ENCODE measurements around the gene A4GALT. TPM values are rescaled to one million over a fixed set of nuclear protein-coding genes. Genes with fewer than 3 reads are reported as not detected.

A4GALT gene
- total RNA-seq, 1 donor from 2014 or later, result 12.7 TPM

DNA sequence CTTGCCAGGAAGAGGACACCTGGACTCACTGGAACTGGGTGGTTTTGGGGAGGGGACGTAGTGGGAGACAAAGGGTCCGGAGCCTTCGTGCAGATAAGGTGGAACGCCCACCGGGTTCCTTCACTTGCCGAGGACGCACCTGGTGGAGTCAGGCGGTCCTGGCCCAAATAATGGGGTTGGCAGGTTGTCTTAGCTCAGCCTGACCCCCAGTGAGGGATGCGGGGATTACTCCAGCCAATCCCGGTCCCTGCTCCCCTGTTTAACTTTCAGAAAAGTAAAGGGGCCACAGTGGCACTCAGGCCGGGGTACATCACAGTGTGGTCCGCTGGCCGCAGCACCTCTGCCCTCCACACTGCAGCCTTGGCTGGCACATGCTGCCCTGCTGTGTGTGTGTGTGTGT is 18.0 kb downstream of the A4GALT start:
- Histone ChIP-seq H3K36me3 (ENCODE audit: control insufficient read depth, insufficient read depth, low read length) (no peaks in the 10 kb centered on the region), H3K4me3 (ENCODE audit: low read depth, low read length) (no peak overlapping the region), H3K27me3 (ENCODE audit: control insufficient read depth, insufficient read depth, low read length) (no peaks in the 10 kb centered on the region)
- TF ChIP-seq, protein P1, sequence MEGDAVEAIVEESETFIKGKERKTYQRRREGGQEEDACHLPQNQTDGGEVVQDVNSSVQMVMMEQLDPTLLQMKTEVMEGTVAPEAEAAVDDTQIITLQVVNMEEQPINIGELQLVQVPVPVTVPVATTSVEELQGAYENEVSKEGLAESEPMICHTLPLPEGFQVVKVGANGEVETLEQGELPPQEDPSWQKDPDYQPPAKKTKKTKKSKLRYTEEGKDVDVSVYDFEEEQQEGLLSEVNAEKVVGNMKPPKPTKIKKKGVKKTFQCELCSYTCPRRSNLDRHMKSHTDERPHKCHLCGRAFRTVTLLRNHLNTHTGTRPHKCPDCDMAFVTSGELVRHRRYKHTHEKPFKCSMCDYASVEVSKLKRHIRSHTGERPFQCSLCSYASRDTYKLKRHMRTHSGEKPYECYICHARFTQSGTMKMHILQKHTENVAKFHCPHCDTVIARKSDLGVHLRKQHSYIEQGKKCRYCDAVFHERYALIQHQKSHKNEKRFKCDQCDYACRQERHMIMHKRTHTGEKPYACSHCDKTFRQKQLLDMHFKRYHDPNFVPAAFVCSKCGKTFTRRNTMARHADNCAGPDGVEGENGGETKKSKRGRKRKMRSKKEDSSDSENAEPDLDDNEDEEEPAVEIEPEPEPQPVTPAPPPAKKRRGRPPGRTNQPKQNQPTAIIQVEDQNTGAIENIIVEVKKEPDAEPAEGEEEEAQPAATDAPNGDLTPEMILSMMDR (IDR thresholded peaks at IDR 0.05; ENCODE audit: insufficient read depth, low read length, poor library complexity, severe bottlenecking), result no peak
- no peak for DNase-seq (ENCODE audit: low read depth)

DNA sequence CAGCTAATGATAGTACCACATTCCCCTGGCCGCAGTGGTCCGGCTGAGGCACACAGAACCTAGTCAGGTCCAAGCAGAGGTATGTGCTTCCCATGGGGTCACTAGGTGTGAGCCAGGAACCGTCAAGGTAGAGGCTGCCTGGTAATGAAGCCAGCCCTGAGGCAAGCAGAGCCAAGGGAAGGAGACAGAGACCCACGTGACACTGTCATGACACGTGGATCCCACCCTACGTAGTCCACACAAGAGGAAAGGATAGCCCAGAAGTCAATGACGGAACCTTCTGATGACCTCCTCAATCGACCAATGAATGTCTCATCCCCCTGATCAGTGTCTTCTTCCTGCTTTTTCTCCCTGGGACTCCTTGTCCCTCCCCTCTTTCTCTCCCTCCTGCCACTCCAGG is 19.0 kb downstream of the A4GALT start:
- DNase-seq (ENCODE audit: low read depth), result no peak
- TF ChIP-seq, protein P1 (IDR thresholded peaks at IDR 0.05; ENCODE audit: insufficient read depth, low read length, poor library complexity, severe bottlenecking), result no peak
- Histone ChIP-seq H3K4me3 (ENCODE audit: low read depth, low read length) (no peak overlapping the region), H3K36me3 (ENCODE audit: control insufficient read depth, insufficient read depth, low read length) (no peaks in the 10 kb centered on the region), H3K27me3 (ENCODE audit: control insufficient read depth, insufficient read depth, low read length) (no peaks in the 10 kb centered on the region)

DNA sequence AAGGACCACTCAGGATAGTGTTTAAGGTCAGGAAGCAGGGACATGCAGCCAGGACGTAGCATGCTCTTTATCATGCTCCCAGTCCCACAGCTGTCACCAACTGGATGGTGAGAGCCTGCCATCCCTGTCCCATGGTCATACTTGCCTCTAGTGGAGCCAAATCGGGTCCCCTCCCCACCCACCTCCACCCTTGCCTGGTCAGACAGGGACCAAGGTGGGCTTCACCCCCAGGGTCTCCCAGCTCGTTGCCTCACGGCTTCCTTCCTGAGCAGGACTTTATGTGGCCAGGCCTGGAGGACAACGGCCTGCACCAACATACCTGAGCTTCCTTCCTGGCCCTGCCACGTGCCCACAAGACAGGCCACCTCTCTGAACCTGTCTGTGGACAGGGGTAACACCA is 19.8 kb downstream of the A4GALT start:
- no peak overlapping the region for H3K4me3 ChIP-seq (ENCODE audit: low read depth, low read length)
- no peaks in the 10 kb centered on the region for H3K27me3 ChIP-seq (ENCODE audit: control insufficient read depth, insufficient read depth, low read length)
- no peaks in the 10 kb centered on the region for H3K36me3 ChIP-seq (ENCODE audit: control insufficient read depth, insufficient read depth, low read length)
- no peak for DNase-seq (ENCODE audit: low read depth)
- TF ChIP-seq, protein P1 (IDR thresholded peaks at IDR 0.05; ENCODE audit: insufficient read depth, low read length, poor library complexity, severe bottlenecking), result no peak

DNA sequence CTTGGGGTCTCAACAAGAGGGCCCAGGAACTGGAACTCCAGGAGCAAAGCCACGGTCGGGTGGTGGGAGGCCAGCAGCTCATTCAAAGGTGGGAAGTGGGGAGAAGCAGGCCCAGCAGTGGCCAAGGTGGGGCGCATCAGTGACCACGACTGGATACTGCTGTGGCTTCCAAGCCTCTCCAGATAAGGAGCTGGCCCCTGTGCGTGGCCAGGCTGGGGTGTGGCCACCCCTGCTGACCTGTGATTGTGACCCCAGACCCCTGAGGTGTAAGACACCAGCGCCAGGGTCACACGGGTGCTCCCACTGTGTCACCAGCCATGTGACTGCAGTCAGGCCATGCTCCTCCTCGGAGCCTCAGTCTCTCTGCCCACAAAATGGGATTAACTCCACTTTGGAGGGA is 20.3 kb downstream of the A4GALT start:
- no peaks in the 10 kb centered on the region for H3K27me3 ChIP-seq (ENCODE audit: control insufficient read depth, insufficient read depth, low read length)
- H3K4me3 ChIP-seq (ENCODE audit: low read depth, low read length), result no peak overlapping the region
- TF ChIP-seq, protein P1 (IDR thresholded peaks at IDR 0.05; ENCODE audit: insufficient read depth, low read length, poor library complexity, severe bottlenecking), result no peak
- no peak for DNase-seq (ENCODE audit: low read depth)
- H3K36me3 ChIP-seq (ENCODE audit: control insufficient read depth, insufficient read depth, low read length), result no peaks in the 10 kb centered on the region

DNA sequence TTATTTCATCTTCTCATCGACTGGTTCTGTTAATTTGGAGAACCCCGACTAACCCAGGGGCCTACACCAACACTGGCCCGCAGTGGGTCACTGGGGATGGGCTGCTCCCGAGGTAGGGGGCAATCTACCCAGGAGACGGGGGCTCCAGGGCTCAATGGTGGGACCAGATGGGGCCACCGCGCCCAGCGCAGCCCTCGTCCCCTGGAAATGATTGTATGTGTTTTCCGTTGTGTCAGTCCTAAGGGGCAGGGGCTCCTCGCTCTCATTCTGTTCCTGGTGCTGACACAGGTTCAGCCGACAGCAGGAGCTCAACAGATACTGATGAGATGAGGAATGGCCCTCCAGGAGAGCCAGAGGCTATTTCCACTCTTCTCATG is 20.7 kb downstream of the A4GALT start:
- Histone ChIP-seq H3K4me3 (ENCODE audit: low read depth, low read length) (no peak overlapping the region), H3K36me3 (ENCODE audit: control insufficient read depth, insufficient read depth, low read length) (no peaks in the 10 kb centered on the region), H3K27me3 (ENCODE audit: control insufficient read depth, insufficient read depth, low read length) (no peaks in the 10 kb centered on the region)
- TF ChIP-seq, protein P1 (IDR thresholded peaks at IDR 0.05; ENCODE audit: insufficient read depth, low read length, poor library complexity, severe bottlenecking), result no peak
- DNase-seq (ENCODE audit: low read depth), result no peak

DNA sequence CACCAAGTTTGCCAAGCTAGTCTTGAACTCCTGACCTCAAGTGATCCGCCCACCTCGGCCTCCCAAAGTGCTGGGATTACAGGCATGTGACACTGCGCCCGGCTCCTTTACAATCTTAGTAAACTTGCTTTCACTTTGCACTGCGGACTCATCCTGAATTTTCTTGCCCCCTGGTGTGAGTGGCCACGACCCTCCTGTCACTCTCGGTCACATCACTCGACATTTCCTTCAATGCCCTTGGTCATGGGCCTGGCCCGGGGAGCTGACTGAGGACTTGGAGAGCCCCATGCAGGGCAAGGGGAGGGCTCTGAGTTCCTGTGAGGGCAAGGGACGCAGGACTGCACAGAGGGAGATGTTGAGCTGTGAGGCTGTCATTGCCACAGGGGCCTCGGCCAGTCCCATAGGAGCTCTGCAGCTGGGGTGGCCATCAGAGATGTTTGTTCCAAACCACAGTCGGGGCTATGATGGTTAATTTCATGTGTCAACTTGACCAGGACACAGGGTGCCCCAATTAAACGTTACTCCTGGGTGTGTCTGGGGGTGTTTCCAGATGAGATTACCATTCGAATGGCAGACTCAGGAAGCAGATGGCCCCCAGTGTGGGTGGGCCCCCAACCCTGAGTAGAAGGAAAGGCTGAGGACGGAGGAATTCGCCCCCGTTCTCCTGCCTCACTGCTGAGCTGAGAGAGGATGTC is 21.2 kb downstream of the A4GALT start:
- no peaks in the 10 kb centered on the region for H3K36me3 ChIP-seq (ENCODE audit: control insufficient read depth, insufficient read depth, low read length)
- no peak for DNase-seq (ENCODE audit: low read depth)
- TF ChIP-seq, protein P1 (IDR thresholded peaks at IDR 0.05; ENCODE audit: insufficient read depth, low read length, poor library complexity, severe bottlenecking), result no peak

More for the DNA sequence above, 21.2 kb downstream of the A4GALT start:
- Histone ChIP-seq H3K4me3 (ENCODE audit: low read depth, low read length) (no peak overlapping the region), H3K27me3 (ENCODE audit: control insufficient read depth, insufficient read depth, low read length) (no peaks in the 10 kb centered on the region)
